H9 (cell line): ENCODE measurements around the gene ZNF423. TPM values are rescaled to one million over a fixed set of nuclear protein-coding genes. Genes with fewer than 3 reads are reported as not detected.

Experiments
- DNase-seq: peaks from one replicate; pipeline ENCODE4 v3.0.0-alpha.2; 2017
- H2AFZ ChIP-seq: one replicate; pipeline ENCODE4 v1.6.1; 2013; ENCODE audit warnings: mild to moderate bottlenecking, low read length, control low read depth, moderate library complexity
- H2AK5ac ChIP-seq: 2 replicates; pipeline ENCODE4 v1.6.1; 2013; ENCODE audit warnings: low read length, control low read depth, mixed read lengths; ENCODE audit not compliant: insufficient read length
- H2BK120ac ChIP-seq: one replicate; pipeline ENCODE4 v1.6.1; 2013; ENCODE audit warnings: low read depth, mild to moderate bottlenecking, low read length, control low read depth, inconsistent platforms; ENCODE audit not compliant: poor library complexity, severe bottlenecking
- H2BK12ac ChIP-seq: 2 replicates; pipeline ENCODE4 v1.6.1; 2013; ENCODE audit warnings: low read length, control low read depth, mixed read lengths, low read depth; ENCODE audit not compliant: insufficient read length
- H2BK15ac ChIP-seq: 2 replicates; pipeline ENCODE4 v1.6.1; 2013; ENCODE audit warnings: low read depth, low read length, control low read depth
- H2BK20ac ChIP-seq: one replicate; pipeline ENCODE4 v1.6.1; 2013; ENCODE audit warnings: low read depth, mild to moderate bottlenecking, low read length, control low read depth, inconsistent platforms; ENCODE audit not compliant: poor library complexity, severe bottlenecking
- H2BK5ac ChIP-seq: 2 replicates; pipeline ENCODE4 v1.6.1; 2013; ENCODE audit warnings: low read length, control low read depth, mixed read lengths; ENCODE audit not compliant: insufficient read length
- H3K14ac ChIP-seq: 2 replicates; pipeline ENCODE4 v1.6.1; 2013; ENCODE audit warnings: low read length, control low read depth; ENCODE audit not compliant: insufficient read depth
- H3K18ac ChIP-seq: 2 replicates; pipeline ENCODE4 v1.6.1; 2013; ENCODE audit warnings: low read depth, mild to moderate bottlenecking, mixed read lengths, low read length, control low read depth; ENCODE audit not compliant: insufficient read length
- H3K23ac ChIP-seq: 2 replicates; pipeline ENCODE4 v1.6.1; 2013; ENCODE audit warnings: low read length, control low read depth, mixed read lengths, low read depth; ENCODE audit not compliant: insufficient read length
- H3K23me2 ChIP-seq: 2 replicates; pipeline ENCODE4 v1.6.1; 2013; ENCODE audit warnings: low read depth, mild to moderate bottlenecking, mixed read lengths, low read length, control low read depth; ENCODE audit not compliant: insufficient read length, poor library complexity, severe bottlenecking
- H3K27ac ChIP-seq: 2 replicates; pipeline ENCODE4 v1.5.1; 2013; ENCODE audit warnings: low read length, control low read depth, mixed read lengths, low read depth; ENCODE audit not compliant: insufficient read length
- H3K27me3 ChIP-seq: 2 replicates; pipeline ENCODE4 v1.6.1; 2013; ENCODE audit warnings: low read length, control low read depth, inconsistent platforms; ENCODE audit not compliant: insufficient read depth
- H3K4ac ChIP-seq: 2 replicates; pipeline ENCODE4 v1.6.1; 2013; ENCODE audit warnings: low read depth, mild to moderate bottlenecking, control low read depth, inconsistent platforms, low read length, moderate library complexity
- H3K4me1 ChIP-seq: 2 replicates; pipeline ENCODE4 v1.6.1; 2013; ENCODE audit warnings: low read length, control low read depth, inconsistent platforms; ENCODE audit not compliant: insufficient read depth
- H3K4me2 ChIP-seq: 2 replicates; pipeline ENCODE4 v1.6.1; 2013; ENCODE audit warnings: low read length, control low read depth, mixed read lengths; ENCODE audit not compliant: insufficient read length, insufficient read depth
- H3K56ac ChIP-seq: 2 replicates; pipeline ENCODE4 v1.6.1; 2013; ENCODE audit warnings: low read depth, mild to moderate bottlenecking, mixed read lengths, low read length, control low read depth; ENCODE audit not compliant: insufficient read length
- H3K79me1 ChIP-seq: 2 replicates; pipeline ENCODE4 v1.6.1; 2013; ENCODE audit warnings: low read depth, mild to moderate bottlenecking, moderate library complexity, low read length, control low read depth, inconsistent platforms; ENCODE audit not compliant: insufficient read depth, poor library complexity, severe bottlenecking
- H3K79me2 ChIP-seq: 2 replicates; pipeline ENCODE4 v1.6.1; 2013; ENCODE audit warnings: low read length, control low read depth, inconsistent platforms; ENCODE audit not compliant: insufficient read depth
- H3K9ac ChIP-seq: 2 replicates; pipeline ENCODE4 v1.6.1; 2013; ENCODE audit warnings: low read length, control low read depth, mixed read lengths; ENCODE audit not compliant: insufficient read length; ENCODE audit errors: extremely low read depth
- H3K9me3 ChIP-seq: one replicate; pipeline ENCODE4 v1.6.1; 2013; ENCODE audit warnings: low read depth, low read length, inconsistent platforms; ENCODE audit not compliant: control insufficient read depth
- H3T11ph ChIP-seq: one replicate; pipeline ENCODE4 v1.6.1; 2013; ENCODE audit warnings: mild to moderate bottlenecking, low read length, control low read depth, inconsistent platforms
- H4K20me1 ChIP-seq: one replicate; pipeline ENCODE4 v1.6.1; 2013; ENCODE audit not compliant: control insufficient read depth, insufficient read length, insufficient read depth
- H4K5ac ChIP-seq: 2 replicates; pipeline ENCODE4 v1.6.1; 2013; ENCODE audit warnings: low read depth, mild to moderate bottlenecking, mixed read lengths, low read length, control low read depth; ENCODE audit not compliant: insufficient read length
- H4K8ac ChIP-seq: replicated peaks from 2 replicates; pipeline ENCODE4 v1.6.1; 2013; ENCODE audit warnings: low read length, control low read depth, mixed read lengths, low read depth; ENCODE audit not compliant: insufficient read length
- H4K91ac ChIP-seq: 2 replicates; pipeline ENCODE4 v1.6.1; 2013; ENCODE audit warnings: low read depth, mild to moderate bottlenecking, moderate library complexity, mixed read lengths, low read length, control low read depth; ENCODE audit not compliant: insufficient read length
- H3K27ac Mint-ChIP-seq, 3 experiments: 2 replicates in 2 of 3; 3 replicates in 1 of 3; pipeline ENCODE4 v1.8.0; 2020 to 2021; ENCODE audit warnings: mixed read lengths in 3 of 3, mild to moderate bottlenecking in 1 of 3, moderate library complexity in 1 of 3
- H3K27me3 Mint-ChIP-seq: 2 replicates; pipeline ENCODE4 v1.8.0; 2021; ENCODE audit warnings: low read depth, mild to moderate bottlenecking, moderate library complexity, mixed read lengths
- H3K36me3 Mint-ChIP-seq, 3 experiments: 2 replicates in 2 of 3; 3 replicates in 1 of 3; pipeline ENCODE4 v1.8.0; 2020 to 2021; ENCODE audit warnings: low read depth in 3 of 3, mixed read lengths in 3 of 3; ENCODE audit not compliant: insufficient read depth in 1 of 3
- H3K4me1 Mint-ChIP-seq, 2 experiments: 2 replicates each; pipeline ENCODE4 v1.8.0; 2020; ENCODE audit warnings: mixed read lengths in 2 of 2
- H3K4me3 Mint-ChIP-seq, 2 experiments: 2 replicates in 1 of 2; 3 replicates in 1 of 2; pipeline ENCODE4 v1.8.0; 2020 to 2021; ENCODE audit warnings: mild to moderate bottlenecking in 2 of 2, mixed read lengths in 2 of 2, moderate library complexity in 1 of 2
- H3K9me3 Mint-ChIP-seq, 2 experiments: 2 replicates in 1 of 2; 3 replicates in 1 of 2; pipeline ENCODE4 v1.8.0; 2020; ENCODE audit warnings: mild to moderate bottlenecking in 2 of 2, mixed read lengths in 2 of 2, moderate library complexity in 1 of 2
- WGBS: extraction: QIAGEN DNeasy Blood & Tissue Kit; methylation state at CpG from one replicate; pipeline ENCODE4 v1.1.7; 2013; ENCODE audit warnings: missing lambda C conversion rate, low lambda C conversion rate, mixed read lengths; ENCODE audit not compliant: insufficient read length; ENCODE audit errors: extremely low coverage; 5-methylcytosine and 5-hydroxymethylcytosine counted together
- total RNA-seq: library from RNA; stranded (reverse); gene quantifications from 2 replicates; pipeline ENCODE4 v1.2.1, GENCODE V29; 2021
- TF ChIP-seq, protein P1 (sequence below): fragments of 200-600 bp; sonication (generic); conservative IDR thresholded peaks from 3 replicates; pipeline ENCODE4 v1.8.0; 2021; ENCODE audit warnings: antibody characterized with exemption, mild to moderate bottlenecking

The ZNF423 gene
- total RNA-seq, 1 experiment from 2014 or later: 51.5 TPM

DNA sequence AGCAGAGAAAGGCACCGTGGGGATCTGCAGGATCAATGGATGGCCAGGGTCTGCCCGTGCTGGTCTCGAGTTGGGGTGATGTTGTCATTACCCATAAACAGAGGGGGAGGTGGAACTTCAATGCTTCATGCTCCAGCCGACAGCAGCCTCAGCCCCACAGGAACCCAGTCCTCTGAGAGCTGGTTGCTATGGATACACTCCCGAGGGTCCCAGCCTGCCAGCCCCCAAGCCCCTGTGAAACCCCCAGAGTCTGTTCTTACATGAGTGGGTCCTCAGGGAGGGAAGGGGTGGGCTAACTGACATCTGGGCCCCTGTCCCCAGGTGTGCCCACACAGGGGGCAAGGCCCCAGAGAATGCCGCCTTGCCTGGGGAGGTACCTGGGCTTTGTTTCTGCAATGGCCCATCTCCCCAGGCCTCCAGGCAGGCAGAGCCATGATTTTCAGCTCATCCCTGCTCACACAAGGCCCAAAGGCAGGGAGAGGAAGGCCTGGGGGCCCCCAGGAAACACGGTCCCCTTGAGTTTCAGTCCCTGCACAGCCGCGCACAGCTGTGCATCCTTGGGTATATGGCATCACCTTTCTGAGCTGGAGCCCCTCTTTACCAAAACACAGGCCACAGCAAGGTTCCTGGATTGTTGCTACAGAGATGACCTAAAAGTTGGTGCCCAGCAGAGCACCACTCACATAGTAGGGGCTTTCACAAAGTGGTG lies 223.7 kb downstream of the ZNF423 start:
- WGBS: no CpG with 5 or more reads among the region's 9 CpGs
- no peak overlapping the region for H3K4me3 Mint-ChIP-seq
- H2BK20ac ChIP-seq: no peak overlapping the region
- H2AK5ac ChIP-seq: no peak overlapping the region
- H3K4ac ChIP-seq: no peak overlapping the region
- DNase-seq: peak; percentile 10
- no peak overlapping the region for H3K9ac ChIP-seq
- H3K4me1 Mint-ChIP-seq: peaks cover 3 to 9% of the 10 kb centered on the region in 2 experiments; a peak in 1 of 4 replicates
- no peak overlapping the region for H2BK12ac ChIP-seq
- H3K56ac ChIP-seq: no peak overlapping the region
- H3K36me3 Mint-ChIP-seq: peaks cover 15 to 32% (median 19%) of the 10 kb centered on the region in 3 experiments
- no peak overlapping the region for H3K27ac ChIP-seq
- H2BK120ac ChIP-seq: no peak overlapping the region
- no peaks in the 10 kb centered on the region for H3K9me3 ChIP-seq
- H2BK5ac ChIP-seq: no peak overlapping the region
- H3K14ac ChIP-seq: no peak overlapping the region
- H3K23ac ChIP-seq: no peak overlapping the region
- no peak overlapping the region for H4K5ac ChIP-seq
- H2BK15ac ChIP-seq: no peak overlapping the region
- no peaks in the 10 kb centered on the region for H3K27me3 Mint-ChIP-seq
- no peaks in the 10 kb centered on the region for H3K27me3 ChIP-seq
- H3K9me3 Mint-ChIP-seq: peaks cover 0 to 4% of the 10 kb centered on the region in 2 experiments; a peak in 2 of 5 replicates
- H3K79me1 ChIP-seq: no peaks in the 10 kb centered on the region
- no peak overlapping the region for H4K91ac ChIP-seq
- no peak overlapping the region for H2AFZ ChIP-seq
- no peaks in the 10 kb centered on the region for H3K4me1 ChIP-seq
- H3T11ph ChIP-seq: no peak overlapping the region
- H4K8ac ChIP-seq: no peak overlapping the region
- TF ChIP-seq, protein P1, sequence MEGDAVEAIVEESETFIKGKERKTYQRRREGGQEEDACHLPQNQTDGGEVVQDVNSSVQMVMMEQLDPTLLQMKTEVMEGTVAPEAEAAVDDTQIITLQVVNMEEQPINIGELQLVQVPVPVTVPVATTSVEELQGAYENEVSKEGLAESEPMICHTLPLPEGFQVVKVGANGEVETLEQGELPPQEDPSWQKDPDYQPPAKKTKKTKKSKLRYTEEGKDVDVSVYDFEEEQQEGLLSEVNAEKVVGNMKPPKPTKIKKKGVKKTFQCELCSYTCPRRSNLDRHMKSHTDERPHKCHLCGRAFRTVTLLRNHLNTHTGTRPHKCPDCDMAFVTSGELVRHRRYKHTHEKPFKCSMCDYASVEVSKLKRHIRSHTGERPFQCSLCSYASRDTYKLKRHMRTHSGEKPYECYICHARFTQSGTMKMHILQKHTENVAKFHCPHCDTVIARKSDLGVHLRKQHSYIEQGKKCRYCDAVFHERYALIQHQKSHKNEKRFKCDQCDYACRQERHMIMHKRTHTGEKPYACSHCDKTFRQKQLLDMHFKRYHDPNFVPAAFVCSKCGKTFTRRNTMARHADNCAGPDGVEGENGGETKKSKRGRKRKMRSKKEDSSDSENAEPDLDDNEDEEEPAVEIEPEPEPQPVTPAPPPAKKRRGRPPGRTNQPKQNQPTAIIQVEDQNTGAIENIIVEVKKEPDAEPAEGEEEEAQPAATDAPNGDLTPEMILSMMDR: no peak
- no peaks in the 10 kb centered on the region for H4K20me1 ChIP-seq
- H3K18ac ChIP-seq: no peak overlapping the region
- no peaks in the 10 kb centered on the region for H3K79me2 ChIP-seq
- H3K23me2 ChIP-seq: no peaks in the 10 kb centered on the region
- no peak overlapping the region for H3K4me2 ChIP-seq
- peak overlapping the region in 2 of 3 experiments; percentile 11 to 76; a peak in 1 of 7 replicates for H3K27ac Mint-ChIP-seq
